Panc1 (cell line): ENCODE data around the gene CENPS.

Source experiments
- CTCF ChIP-seq: fragments of 450-650 bp; IDR thresholded peaks from 2 replicates; pipeline ENCODE4 v1.5.1; 2017; ENCODE audit warnings: mild to moderate bottlenecking
- REST ChIP-seq, 2 experiments: IDR thresholded peaks; 2 replicates each; pipeline ENCODE4 v1.6.1; 2011 to 2012; ENCODE audit warnings: low read depth in 2 of 2, control low read depth in 1 of 2, low read length in 1 of 2, mild to moderate bottlenecking in 1 of 2, moderate library complexity in 1 of 2; ENCODE audit not compliant: insufficient read depth in 1 of 2

DNA sequence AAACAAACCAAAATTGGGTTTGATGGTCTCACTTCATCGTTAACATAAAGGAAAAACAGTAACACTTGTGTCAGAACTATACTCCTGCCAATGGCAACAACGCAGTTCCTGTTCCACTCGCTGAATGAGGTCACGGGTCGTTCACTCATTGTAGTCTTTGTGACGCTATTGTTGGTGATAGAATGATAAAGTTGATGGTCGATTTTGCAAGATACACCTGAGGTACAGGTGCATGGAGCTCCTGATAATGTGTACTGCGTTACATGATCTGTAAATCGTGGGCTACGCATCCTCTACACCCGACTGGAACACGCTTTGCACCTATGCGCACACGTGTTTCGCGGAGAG is 391 bp upstream of the CENPS start:
- TF ChIP-seq CTCF (0 out of 2 replicates have a peak, but pooled peaks have one; percentile 64), REST (IDR thresholded peaks at IDR 0.05; ENCODE audit: insufficient read depth in 1 of 2, low read depth in 2 of 2, low read length in 1 of 2) (no peak)
